ENCODE data around the gene PIAS1.
"Not testable (repeated sequence)": the region's sequence is repeated elsewhere in the genome, so short reads cannot be mapped to it uniquely, and the experiment has no call there.

PIAS1 gene

DNA sequence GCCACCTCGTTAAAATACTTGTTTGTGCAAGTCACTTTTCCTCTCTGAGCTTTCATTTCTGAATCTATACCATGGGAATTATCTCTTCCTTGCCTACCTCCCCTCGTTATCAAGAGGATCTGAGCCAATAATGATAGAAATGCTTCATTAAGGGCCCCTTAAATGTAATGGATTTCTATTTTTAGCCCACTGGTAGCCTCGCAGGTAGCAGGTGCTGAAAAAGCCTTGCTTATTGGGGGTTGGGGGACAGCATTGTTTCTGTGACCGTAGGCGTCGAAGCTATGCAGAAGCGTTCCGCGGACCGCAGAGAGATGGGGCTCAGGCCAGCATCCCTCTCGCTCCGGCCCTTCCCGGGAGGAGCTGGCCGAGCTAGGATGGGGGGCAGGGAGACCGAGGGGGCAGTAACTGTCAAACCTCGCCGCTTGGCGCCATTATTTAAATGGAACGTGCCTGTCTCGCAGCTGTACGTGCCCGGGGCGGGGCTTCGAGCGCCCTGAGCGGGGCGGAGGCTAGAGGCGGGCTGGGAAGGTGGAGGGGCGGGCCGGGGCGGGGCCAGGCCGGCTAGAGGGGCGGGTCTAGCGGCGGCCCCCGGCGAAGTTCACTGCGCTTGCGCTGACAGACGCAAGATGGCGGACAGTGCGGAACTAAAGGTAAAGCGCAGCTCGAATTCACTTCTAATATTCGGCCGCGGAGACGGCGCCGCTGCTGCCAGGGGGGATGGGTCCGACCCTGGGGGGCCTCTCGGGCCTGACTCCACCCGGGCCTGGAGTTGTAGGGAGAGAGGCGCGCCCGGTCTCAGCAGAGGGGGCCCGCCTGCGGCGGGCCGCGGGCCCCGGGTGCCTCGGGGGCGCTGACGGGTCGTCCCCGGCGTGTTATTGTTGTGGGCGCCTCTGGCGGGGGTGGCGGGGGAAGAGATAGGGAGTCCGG is at the start of gene PIAS1:
PIAS1 (plus strand) TSS at position 615 of the 927 bp plus-strand sequence; CDS start at position 627, 12 bp downstream.
- peak; percentile 92 for DNase-seq

DNA sequence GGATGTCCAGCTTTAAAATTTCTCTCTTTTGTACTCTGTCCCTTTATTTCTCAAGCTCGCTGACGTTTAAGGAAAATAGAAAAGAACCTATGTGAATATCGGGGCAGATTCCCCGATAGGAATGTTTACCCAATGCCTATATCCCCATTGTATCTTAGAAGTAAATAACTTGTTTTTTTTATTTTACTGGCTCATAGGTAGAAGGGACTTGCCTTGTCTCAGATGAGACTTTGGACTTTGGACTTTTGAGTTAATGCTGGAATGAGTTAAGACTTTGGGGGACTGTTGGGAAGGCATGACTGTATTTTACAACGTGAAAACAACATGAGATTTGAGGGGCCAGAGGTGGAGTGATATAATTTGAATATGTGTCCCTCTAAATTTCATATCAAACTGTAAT is 46.5 kb upstream of the PIAS1 start:
- not testable (repeated sequence) for DNase-seq

DNA sequence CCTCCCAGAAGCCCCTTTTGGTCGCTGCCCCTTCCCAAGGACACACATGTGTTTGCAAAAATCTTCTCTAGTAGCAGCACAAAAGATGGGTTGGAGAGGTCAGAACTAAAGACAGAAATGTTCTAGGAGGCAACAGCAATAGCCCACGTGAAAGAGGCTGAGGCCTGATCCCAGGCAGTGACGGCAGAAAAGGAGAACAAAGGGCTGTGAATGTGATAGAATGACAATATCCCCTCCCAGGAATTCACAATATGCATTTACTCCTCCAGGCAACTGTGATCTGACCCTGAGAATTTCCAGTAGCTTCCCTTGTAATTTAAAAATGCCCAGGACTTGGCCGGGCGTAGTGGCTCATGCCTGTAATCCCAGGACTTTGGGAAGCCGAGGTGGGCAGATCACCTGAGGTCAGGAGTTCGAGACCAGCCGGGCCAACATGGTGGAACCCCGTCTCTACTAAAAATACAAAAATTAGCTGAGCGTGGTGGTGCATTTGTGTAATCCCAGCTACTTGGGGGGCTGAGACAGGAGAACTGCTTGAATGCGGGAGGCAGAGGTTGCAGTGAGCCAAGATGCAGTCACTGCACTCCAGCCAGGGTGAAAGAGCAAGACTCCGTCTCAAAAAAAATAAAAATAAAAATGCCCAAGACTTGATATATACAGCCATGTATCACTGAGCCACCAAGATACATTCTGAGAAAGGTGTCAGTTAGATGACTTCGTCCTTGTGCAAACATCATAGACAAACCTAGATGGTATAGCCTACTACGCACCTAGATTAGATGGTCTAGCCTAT is 43.6 kb upstream of the PIAS1 start:
- DNase-seq, result no peak

DNA sequence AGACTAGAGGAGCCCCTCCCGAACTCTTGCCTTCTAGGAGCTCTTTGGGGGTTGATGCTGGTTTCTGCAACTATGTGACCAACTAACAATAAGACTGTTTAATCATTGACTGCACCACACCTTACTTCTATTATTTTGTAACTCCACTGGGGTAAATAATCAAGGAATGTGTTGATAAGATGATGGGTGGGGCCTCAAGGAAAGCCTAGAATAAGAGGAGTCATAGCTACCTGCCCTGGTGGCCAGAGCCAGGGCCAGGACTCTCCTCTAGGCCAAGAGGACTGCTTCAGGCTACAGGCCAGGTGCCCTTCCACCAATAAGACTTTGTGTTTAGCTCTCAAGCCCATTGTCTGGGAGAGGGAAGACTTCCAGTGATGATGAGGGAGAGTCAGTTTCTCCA is 41.2 kb upstream of the PIAS1 start:
- no peak for DNase-seq

DNA sequence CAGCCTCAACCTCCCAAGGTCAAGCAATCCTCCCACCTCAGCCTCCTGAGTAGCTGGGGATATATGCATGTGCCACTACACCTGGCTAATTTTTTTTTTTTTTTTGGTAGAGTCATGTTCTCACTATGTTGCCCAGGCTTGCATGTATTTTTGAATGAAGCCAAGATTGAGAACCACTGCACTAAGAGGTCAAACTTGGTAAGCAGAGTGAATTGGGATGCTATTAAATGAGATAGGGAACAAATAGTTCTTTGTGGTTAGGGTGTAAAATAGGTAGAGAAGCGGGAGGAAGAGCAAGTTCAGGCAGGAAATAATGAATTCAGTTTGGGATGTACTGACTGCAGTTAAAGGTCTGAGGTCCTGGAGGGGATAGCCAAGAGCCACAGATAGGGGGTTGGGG is 39.9 kb upstream of the PIAS1 start:
- no peak for DNase-seq

DNA sequence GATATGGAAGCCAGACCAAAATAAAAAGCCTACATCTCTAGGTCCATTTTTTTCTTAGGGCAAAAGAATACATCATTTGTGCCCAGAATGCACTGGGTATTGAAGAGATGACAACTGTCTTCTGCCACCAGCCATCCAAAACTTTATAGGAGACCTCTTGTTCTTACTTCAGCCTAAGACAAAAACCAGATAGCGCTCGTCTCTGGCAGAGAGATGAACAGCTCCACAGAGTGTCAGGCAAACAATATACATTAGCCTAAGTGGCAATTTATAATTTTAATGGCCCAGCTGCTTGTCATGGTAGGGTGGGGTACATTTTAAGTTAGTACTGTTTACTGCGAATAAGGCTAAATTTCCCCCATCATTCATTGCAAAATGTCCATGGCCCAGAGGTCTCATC is 38.9 kb upstream of the PIAS1 start:
- DNase-seq, result no peak

DNA sequence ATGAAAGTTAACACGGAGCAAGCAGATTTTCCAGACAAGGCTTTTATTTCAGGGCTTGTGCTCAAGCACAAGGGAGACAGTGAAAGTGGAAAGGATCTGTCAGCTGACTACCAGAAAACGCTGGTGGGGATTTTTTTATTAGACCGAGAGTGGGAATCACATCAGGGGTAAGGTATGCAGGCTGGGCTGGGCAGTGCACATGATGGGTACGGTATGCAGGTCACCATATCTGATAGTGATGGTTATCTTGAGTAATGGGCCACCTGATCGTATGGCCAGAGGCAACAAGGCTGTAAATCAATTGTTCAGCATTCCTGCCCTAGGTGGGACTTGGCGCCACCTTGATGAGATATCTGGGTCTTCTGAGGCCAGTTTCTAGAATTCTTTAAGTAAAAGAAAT is 36.9 kb upstream of the PIAS1 start:
- no peak for DNase-seq

DNA sequence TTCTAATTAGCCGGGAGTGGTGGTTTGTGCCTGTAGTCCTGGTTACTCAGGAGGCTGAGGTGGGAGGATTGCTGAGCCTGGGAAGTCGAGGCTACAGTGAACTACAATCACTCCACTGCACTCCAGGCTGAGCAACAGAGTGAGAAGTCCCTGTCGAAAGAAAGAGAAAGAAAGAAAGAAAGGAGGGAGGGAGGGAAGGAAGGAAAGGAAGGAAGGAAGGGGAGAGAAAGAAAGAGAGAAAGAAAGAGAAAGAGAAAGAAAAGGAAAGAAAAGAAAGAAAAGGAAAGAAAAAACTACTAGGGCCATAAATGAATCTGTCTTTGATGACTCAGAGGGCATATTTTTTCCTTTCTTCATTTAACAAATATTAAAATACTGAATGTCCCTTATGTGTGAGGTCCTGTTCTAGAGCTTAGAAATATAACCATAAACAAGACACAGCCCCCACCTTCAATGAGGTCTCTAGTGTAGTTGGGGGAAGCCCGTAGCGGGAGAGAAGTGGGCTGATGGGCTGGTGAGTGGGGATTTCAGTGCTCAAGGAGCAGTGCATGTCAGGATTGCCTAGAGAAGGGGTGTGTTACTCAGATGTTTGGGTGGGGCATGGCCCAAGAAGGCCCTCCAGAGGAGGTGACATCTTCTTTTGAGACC is 35.2 kb upstream of the PIAS1 start:
- no peak for DNase-seq

DNA sequence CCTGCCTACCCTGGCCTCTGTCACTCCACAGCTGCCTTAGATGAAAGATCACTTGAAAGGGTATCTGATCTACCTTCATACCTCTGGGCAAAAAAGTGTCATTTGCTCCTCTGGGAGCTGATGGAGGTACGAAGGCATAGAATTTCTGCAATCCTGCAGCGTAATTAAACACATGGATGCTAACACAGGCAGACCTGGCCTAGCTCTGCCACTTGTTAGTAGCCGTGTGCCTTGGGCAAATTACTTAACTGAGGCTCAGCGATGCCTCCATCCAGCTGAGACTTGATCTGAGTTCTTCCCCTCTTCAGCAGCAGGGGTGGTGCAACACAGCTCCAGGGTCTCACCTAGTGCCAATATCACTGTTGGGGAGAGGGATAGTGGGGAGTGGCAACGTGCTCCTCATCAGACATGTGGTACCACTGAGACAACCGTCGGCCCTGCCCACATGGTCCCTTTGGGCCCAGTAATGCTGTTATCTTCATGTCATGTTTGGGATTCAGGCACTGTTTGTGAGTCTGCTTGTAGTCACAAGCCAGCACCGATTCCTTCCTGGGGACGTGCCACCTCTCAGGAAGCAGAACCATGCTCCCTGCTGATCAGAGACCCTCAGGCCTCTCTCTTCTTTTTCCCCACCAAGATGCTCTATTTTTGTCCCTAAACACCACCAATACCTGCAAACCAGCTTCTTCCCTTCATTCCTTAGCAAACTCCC is 34.1 kb upstream of the PIAS1 start:
- no peak for DNase-seq

DNA sequence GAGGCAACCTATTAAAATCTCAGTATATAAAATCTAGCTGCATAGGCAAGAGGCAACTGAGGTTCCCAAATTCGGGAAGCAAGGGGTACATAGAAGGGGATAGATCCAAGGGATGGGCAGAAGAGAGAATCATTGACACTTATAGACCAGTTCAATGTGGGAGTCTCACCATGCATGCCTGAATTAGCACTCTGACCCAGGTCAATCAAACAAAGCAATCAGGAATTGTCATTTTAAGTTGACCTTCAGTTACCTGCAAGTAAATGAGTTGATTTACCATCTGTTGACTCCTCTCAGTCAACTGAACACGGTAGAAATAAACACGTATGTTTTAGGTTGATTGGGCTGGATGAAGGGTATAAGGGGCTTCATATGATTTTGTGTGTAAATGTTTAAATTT is 33.4 kb upstream of the PIAS1 start:
- no peak for DNase-seq

DNA sequence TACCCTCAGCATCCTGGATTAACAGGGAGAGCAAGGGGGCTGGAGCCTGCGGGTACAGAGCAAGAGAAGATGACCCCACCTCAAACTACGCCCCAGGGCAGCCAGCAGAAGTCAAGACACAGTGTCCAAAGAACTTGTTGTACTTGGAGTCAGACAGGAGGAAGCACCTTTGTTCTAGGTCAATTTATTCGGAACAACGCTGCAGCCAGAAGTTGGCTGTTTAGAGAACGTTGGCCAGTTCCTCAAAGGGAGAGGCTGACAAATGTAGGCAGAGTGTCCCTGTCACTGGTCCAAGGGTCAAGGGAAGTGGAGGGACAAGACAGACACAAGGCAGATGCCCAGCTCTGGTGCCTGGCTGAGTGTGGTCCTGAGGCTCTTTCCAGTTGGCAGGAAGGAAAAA is 32.1 kb upstream of the PIAS1 start:
- DNase-seq, result no peak

DNA sequence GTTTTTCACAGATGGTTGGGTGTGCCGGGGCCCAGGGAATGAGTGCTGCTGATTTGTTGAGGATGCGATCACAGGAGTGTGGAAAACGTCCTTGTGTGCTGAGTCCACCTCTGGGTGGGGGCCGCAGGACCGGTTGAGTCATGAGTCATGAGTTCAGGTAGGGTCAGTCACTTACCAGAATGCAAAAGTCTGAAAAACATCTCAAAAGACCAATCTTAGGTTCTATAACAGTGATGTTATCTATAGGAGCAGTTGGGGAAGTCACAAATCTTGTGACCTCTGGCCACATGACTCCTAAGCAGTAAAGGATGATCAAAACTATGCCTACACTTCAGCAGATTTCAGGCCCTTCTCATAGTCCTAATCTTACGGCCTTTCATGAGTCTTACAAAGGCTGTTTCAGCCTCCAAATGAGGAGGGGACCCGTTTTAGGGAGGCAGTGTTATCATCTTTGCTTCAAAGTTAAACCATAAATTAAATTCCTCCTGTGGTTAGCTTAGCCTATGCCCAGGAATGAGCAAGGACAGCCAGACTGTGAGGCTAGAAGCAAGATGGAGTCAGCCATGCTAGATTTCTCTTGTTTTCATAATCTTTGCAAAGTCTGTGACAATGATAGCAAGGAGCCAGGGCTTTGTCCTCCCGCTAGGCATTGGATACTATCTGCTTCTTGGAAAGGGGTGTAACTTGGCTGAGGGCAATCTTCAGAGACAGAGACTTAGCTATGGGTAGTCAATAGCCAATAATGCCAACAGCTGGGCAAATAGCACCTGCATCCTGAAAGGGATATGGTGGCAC is 30.6 kb upstream of the PIAS1 start:
- no peak for DNase-seq

DNA sequence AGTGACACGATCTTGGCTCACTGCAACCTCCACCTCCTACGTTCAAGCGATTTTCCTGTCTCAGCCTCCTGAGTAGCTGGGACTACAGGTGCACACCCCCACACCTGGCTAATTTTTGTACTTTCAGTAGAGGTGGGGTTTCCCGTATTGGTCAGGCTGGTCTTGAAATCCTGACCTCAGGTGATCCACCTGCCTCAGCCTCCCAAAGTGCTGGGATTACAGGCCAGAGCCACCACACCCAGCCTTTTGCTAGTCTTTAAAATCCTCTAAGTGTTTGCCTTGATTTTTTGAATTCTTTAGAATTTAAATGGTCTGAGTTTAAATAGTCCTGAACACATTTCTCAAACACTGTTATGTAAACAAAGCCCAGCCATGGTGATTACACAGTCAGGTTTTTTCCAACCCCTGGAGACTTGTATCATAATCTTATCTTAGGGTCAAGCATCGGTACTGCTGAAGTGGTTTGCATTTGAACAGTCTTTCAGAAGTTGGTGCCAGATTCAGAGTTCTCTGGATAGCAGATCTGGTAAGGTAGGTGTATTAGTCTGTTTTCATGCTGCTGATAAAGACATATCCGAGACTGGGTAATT is 28.2 kb upstream of the PIAS1 start:
- no peak for DNase-seq

DNA sequence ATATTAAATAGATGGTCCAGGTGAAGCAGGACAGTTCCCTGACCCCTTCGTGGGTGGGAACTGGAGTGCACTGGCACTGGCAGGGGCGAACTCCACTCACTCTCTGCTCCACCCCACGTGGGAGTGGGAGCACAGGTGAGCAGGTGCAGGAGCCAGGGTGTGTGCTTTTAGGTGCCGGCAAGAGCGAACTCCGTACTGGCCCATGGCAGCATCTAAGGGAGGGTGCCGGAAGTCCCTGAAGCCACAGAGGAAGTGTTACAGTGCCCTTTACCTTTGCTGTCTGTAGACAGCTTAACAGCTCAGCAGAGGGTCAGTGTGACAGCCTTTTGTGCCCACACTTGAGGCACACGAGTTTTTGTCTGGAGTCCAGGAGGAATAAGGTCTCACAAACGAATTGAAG is 26.7 kb upstream of the PIAS1 start:
- no peak for DNase-seq

DNA sequence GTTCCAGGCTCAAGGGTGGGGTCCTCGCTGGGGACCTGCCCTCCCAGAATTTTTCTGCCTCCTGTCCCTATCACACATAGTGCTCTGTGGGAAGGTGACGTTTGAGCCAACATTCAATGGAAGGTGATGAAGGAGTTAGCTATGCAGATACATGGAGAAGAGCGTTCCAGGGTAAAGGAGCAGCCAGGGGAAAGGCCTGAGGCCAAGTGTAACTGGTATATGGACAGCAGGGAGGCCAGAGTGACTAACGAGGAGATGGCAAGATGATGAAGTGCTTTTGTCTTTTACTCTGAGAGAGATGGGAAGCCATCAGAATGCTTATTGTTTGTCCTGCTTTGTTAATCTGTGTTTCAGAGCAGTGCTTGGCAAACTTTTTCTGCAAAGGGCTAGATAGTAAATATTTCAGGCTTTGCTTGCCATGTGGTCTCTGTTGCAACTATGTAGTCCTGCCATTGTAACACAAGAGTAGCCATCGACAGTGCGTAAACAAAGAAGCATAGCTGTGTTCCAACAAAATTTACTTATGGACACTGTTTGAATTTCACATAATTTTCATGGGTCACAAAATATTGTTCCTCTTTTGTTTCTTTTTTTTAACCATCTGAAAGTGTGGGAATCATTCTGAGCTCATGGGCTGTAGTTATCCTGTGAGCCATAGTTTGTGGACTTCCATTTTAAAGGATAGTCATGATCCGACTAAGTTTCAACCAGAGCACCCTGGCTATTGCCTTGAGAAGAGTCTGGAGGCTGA is 25.8 kb upstream of the PIAS1 start:
- DNase-seq, result no peak

DNA sequence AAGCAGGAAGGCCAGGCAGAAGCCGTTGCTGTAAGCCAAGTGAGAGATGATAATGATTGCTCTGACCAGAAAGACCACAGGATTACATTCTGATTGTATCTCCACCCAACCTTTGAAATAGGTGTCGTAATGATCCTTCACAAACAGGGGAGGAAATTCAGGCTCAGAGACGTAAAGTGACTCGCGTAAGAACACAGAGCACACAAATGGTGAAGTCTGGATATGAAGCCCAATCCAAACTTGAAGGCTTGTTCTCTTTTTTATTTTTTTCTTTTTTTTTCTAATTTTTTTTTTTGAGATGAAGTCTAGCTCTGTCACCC is 25.3 kb upstream of the PIAS1 start:
- DNase-seq, result no peak

DNA sequence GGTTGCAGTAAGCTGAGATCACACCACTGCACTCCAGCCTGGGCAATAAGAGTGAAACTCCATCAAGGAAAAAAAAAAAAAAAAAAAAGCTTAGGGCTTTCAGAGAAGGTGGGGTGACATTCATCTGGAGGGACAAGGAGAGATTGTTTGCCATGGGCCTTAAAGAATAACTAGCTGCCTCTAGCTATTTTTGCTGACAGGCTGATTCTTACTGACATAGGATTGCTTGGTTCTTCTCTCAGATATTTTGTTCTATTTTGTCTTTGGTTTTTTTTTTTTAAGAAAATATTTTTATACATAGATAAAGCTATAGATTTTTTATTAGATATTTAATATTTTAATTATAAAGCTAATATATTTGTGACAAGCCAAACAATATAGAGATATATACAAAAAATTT is 24.2 kb upstream of the PIAS1 start:
- DNase-seq, result no peak

DNA sequence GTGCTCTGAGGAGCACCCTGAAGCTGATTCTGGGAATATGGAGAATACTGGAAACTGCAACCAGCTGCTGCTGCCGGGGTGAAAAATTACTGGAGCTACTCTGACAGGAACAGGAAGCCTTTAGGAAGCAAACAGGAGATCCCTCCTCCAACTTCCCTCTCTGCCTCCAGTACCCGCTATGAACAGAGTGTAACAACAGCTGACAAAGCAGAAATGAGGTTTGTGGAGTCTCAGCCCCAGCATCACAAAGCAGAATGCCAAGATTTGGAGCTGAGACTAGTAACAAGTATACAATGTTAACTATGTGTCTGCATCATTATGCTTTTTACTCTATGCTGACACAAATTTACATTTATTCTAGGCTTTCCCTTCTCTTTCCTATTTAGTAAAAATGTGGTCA is 22.7 kb upstream of the PIAS1 start:
- DNase-seq, result no peak

DNA sequence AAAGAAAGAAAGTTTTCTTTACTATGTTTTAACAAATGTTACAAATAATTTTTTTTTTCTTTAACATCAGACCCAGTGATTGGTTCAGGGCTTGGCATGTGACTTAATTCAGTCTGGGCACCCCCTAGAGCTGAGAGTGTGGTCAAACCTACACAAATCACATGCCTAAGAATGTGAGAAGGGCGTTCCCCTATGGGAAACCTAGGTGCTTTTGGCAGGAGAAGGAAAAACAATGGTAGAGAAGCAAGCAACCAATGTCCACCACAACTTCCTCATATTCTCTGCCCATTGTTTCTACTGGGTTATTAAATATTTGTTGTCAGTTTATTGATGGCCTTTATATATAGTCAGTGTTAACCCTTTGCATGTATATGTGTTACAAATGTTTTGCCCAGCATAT is 21.4 kb upstream of the PIAS1 start:
- DNase-seq, result no peak

DNA sequence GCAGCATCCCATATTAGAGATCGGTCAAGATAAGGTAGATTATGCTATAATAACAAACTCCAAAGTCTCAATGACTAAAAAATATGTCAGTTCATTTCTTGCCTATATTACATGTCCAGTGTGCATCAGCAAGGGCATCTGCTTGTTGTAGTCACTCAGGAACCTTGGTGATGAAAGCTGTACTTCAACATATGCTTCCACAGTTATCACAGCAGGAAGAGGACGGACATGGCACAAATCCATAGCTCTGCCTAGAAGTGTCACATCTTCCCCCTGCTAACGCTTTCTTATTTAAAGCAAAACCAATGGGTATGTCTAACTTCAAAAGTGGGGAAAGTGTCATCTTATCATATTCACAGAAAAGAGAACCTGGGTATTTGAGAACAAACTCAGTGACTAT is 20.0 kb upstream of the PIAS1 start:
- DNase-seq, result no peak

DNA sequence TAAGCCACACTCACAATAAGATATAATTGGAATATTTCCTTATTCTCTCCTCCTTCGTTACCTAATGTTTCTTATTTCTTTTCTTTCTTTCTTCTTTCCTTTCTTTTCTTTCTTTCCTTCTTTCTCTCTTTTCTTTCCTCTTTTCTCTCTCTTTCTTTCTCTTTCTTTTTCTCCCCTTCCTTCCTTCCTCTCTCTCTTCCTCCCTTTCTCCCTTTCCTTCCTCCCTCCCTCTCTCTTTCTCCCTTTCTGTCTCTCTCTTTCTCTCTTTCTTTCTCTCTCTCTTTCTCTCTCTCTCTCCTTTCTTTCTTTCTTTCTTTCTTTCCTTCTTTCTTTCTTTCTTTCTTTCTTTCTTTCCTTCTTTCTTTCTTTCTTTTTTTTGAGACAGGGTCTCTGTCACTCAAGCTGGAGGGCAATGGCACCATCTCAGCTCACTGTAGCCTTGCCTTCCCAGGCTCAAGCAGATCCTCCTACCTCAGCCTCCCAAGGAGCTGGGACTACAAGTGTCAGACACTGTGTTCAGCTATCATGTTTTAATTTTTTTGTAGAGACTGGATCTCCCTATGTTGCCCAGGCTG is 19.3 kb upstream of the PIAS1 start:
- no peak for DNase-seq

Measured in KG1 (cell line).